AG09309 (cell line): ENCODE results near the gene TINAG.

Experiments used
- DNase-seq: peaks from one replicate; pipeline ENCODE4 v3.0.0-alpha.2; 2010; ENCODE audit warnings: low read depth
- H3K4me3 ChIP-seq: 2 replicates; pipeline ENCODE4 v1.5.1; 2011; ENCODE audit warnings: mild to moderate bottlenecking, low read depth, low read length, moderate library complexity; ENCODE audit not compliant: control insufficient read depth
- TF ChIP-seq, protein P1 (sequence below): IDR thresholded peaks from 2 replicates; pipeline ENCODE4 v1.5.1; 2011; ENCODE audit warnings: mild to moderate bottlenecking, low read depth, low read length, inconsistent platforms; ENCODE audit not compliant: insufficient read depth, control insufficient read depth; ENCODE audit errors: missing control alignments

TINAG gene

DNA sequence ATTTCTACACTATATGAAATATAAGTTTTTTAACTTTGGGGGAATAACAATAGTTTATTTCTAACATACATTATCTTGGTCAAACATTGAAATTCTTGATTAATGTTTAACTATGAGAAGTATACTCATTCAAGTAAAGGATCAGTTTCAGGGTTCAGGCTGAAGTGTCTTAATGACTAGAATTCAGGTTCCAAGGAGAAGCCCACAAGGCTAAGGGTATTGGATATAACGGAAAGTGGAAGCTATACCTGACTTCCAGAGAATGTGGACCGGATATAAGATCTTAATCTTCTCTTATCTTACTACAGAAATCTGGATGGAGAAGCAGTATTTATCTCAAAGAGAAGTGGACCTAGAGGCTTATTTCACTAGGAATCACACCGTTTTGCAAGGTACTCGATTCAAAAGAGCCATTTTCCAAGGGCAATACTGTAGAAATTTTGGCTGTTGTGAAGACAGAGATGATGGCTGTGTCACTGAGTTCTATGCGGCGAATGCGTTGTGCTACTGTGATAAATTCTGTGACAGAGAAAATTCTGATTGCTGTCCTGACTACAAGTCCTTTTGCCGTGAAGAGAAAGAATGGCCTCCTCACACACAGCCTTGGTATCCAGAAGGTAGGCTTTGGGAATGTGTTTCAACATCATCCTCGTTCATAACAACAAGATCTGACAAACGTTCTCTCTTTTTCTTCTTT lies at the start of gene TINAG:
Gene TINAG (plus strand): TSS at position 153 of the 697 bp plus-strand sequence. CDS start 110 bp downstream, at position 263.
- TF ChIP-seq, protein P1, sequence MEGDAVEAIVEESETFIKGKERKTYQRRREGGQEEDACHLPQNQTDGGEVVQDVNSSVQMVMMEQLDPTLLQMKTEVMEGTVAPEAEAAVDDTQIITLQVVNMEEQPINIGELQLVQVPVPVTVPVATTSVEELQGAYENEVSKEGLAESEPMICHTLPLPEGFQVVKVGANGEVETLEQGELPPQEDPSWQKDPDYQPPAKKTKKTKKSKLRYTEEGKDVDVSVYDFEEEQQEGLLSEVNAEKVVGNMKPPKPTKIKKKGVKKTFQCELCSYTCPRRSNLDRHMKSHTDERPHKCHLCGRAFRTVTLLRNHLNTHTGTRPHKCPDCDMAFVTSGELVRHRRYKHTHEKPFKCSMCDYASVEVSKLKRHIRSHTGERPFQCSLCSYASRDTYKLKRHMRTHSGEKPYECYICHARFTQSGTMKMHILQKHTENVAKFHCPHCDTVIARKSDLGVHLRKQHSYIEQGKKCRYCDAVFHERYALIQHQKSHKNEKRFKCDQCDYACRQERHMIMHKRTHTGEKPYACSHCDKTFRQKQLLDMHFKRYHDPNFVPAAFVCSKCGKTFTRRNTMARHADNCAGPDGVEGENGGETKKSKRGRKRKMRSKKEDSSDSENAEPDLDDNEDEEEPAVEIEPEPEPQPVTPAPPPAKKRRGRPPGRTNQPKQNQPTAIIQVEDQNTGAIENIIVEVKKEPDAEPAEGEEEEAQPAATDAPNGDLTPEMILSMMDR, result no peak
- no peak within 1 kb of the TSS for H3K4me3 ChIP-seq
- no peak for DNase-seq

GRCh38 chr6:54260025-54260424 lies 48.2 kb upstream of the TINAG start:
- TF ChIP-seq, protein P1, result no peak
- no peak overlapping the region for H3K4me3 ChIP-seq
- no peak for DNase-seq

DNA sequence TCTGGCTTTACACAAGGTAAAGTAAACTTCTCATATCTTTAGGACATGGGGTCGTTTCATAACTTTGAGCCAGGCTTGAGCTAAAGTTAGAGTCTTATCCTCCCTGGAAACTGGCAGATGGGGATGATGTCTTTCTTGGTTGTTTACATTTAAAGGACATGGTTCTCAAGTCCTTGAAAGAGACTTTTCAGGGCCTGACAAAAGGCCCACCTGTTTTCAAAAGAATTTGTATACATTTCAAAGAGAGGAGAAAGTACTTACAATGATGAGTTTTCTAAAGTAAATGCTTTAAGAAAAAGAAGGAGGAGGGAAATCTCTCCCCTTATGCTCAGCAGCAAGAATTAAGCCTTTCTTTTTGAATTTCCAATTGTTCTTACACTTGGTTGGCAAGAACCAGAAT lies 45.7 kb upstream of the TINAG start:
- no peak overlapping the region for H3K4me3 ChIP-seq
- no peak for DNase-seq
- TF ChIP-seq, protein P1, result no peak

DNA sequence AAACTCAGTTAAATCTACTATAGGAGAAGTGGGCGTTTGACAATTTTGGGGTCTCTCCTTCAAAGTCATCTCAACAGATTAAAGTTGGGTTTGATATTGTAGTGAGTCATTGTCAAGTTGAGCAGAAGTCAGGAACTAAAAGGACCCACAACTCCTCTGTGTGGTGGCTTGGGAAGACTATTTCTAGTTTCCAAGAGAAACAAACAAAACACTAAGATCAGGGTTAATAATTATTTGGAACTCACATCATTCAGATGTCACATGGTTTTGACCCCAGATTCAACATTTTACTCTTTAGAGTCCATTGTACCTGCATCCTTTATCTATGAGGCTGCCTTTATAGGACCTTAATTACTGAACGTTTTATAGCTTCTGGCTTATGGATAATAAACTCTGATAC lies 45.3 kb upstream of the TINAG start:
- TF ChIP-seq, protein P1, result no peak
- no peak for DNase-seq
- no peak overlapping the region for H3K4me3 ChIP-seq

DNA sequence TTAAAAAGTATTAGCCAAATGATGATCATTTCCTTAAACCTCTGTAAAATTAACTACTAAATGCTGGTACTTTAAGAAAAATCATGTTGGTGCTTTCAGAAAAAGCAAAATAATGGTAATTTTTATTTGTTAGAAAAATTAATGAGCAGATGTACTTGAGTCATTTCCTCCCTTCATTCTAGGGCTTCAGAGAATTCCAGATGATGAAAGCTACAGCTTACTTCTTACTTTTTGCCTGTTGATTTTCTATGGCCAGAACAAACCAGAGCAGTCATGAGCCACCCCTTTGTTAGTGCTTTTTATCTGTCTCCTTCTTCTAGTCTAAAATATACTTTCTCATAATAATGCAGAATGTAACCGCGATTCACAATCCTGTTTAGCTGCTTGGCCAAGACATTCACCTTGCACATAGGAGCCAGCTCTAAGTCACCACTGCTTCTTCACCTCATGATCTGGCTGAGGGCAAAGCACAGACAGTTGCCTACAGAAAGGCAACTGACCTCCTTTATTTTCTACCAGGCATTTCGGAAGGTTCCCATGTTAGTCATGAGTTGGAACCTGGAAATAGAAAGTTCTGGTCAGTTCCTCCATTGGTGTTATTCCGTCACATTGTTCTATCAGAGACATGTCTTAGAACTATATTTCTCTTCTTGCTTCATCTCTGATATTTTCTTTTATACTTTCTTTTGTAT lies 43.5 kb upstream of the TINAG start:
- DNase-seq, result no peak
- TF ChIP-seq, protein P1, result no peak
- no peak overlapping the region for H3K4me3 ChIP-seq

GRCh38 chr6:54266400-54266923 lies 41.8 kb upstream of the TINAG start:
- H3K4me3 ChIP-seq, result no peak overlapping the region
- no peak for DNase-seq
- TF ChIP-seq, protein P1, result no peak
